Measurements from ENCODE around the gene PSMD14.
A peak's percentile ranks its signal among the peaks of the same experiment; 100 is the strongest.
"Not testable (repeated sequence)": the region's sequence is repeated elsewhere in the genome, so short reads cannot be mapped to it uniquely, and the experiment has no call there.

PSMD14 gene

GRCh38 chr2:161308178-161308955, at the start of gene PSMD14:
PSMD14 (plus strand) TSS chr2:161308425; CDS start chr2:161318826, 10,401 bp downstream.
- peak; percentile 94 for DNase-seq

- no peak for DNase-seq
Observed at GRCh38 chr2:161265874-161266273, 42.4 kb upstream of the PSMD14 start.

- DNase-seq: no peak
Observed at GRCh38 chr2:161269111-161269510, 39.1 kb upstream of the PSMD14 start.

- DNase-seq: peak; percentile 6
Observed at GRCh38 chr2:161273038-161273760, 35.0 kb upstream of the PSMD14 start.

GRCh38 chr2:161278564-161279229, 29.5 kb upstream of the PSMD14 start:
- not testable (repeated sequence) for DNase-seq

- not testable (repeated sequence) for DNase-seq
Observed at GRCh38 chr2:161279230-161279815, 28.9 kb upstream of the PSMD14 start.

GRCh38 chr2:161280906-161281323, 27.3 kb upstream of the PSMD14 start:
- not testable (repeated sequence) for DNase-seq

- not testable (repeated sequence) for DNase-seq
Observed at GRCh38 chr2:161281615-161282310, 26.5 kb upstream of the PSMD14 start.

- not testable (repeated sequence) for DNase-seq
Observed at GRCh38 chr2:161282311-161282644, 25.9 kb upstream of the PSMD14 start.

- DNase-seq: no peak
Observed at GRCh38 chr2:161283926-161284325, 24.3 kb upstream of the PSMD14 start.

GRCh38 chr2:161303535-161304050, 4.6 kb upstream of the PSMD14 start:
- DNase-seq: no peak

- no peak for DNase-seq
Observed at GRCh38 chr2:161306919-161307318, 1.3 kb upstream of the PSMD14 start.

- no peak for DNase-seq
Observed at GRCh38 chr2:161307676-161308075, 549 bp upstream of the PSMD14 start.

GRCh38 chr2:161312996-161313395, 4.8 kb downstream of the PSMD14 start:
- DNase-seq: no peak

GRCh38 chr2:161315380-161315779, 7.2 kb downstream of the PSMD14 start:
- no peak for DNase-seq

GRCh38 chr2:161316701-161317100, 8.5 kb downstream of the PSMD14 start:
- no peak for DNase-seq

- DNase-seq: no peak
Observed at GRCh38 chr2:161321944-161322648, 13.9 kb downstream of the PSMD14 start.

- no peak for DNase-seq
Observed at GRCh38 chr2:161324876-161325275, 16.7 kb downstream of the PSMD14 start.

GRCh38 chr2:161327582-161327981, 19.4 kb downstream of the PSMD14 start:
- no peak for DNase-seq

GRCh38 chr2:161332371-161332967, 24.2 kb downstream of the PSMD14 start:
- DNase-seq: peak; percentile 39

GRCh38 chr2:161335626-161336025, 27.4 kb downstream of the PSMD14 start:
- no peak for DNase-seq
